H9 (cell line): ENCODE data around the gene OLFM1. TPM values are rescaled to one million over a fixed set of nuclear protein-coding genes. Genes with fewer than 3 reads are reported as not detected.

Experiments used
- DNase-seq: peaks from one replicate; pipeline ENCODE4 v3.0.0-alpha.2; 2017
- H2AFZ ChIP-seq: one replicate; pipeline ENCODE4 v1.6.1; 2013; ENCODE audit warnings: mild to moderate bottlenecking, low read length, control low read depth, moderate library complexity
- H2AK5ac ChIP-seq: 2 replicates; pipeline ENCODE4 v1.6.1; 2013; ENCODE audit warnings: low read length, control low read depth, mixed read lengths; ENCODE audit not compliant: insufficient read length
- H2BK120ac ChIP-seq: one replicate; pipeline ENCODE4 v1.6.1; 2013; ENCODE audit warnings: low read depth, mild to moderate bottlenecking, low read length, control low read depth, inconsistent platforms; ENCODE audit not compliant: poor library complexity, severe bottlenecking
- H2BK12ac ChIP-seq: 2 replicates; pipeline ENCODE4 v1.6.1; 2013; ENCODE audit warnings: low read length, control low read depth, mixed read lengths, low read depth; ENCODE audit not compliant: insufficient read length
- H2BK15ac ChIP-seq: 2 replicates; pipeline ENCODE4 v1.6.1; 2013; ENCODE audit warnings: low read depth, low read length, control low read depth
- H2BK20ac ChIP-seq: one replicate; pipeline ENCODE4 v1.6.1; 2013; ENCODE audit warnings: low read depth, mild to moderate bottlenecking, low read length, control low read depth, inconsistent platforms; ENCODE audit not compliant: poor library complexity, severe bottlenecking
- H2BK5ac ChIP-seq: 2 replicates; pipeline ENCODE4 v1.6.1; 2013; ENCODE audit warnings: low read length, control low read depth, mixed read lengths; ENCODE audit not compliant: insufficient read length
- H3K14ac ChIP-seq: 2 replicates; pipeline ENCODE4 v1.6.1; 2013; ENCODE audit warnings: low read length, control low read depth; ENCODE audit not compliant: insufficient read depth
- H3K18ac ChIP-seq: 2 replicates; pipeline ENCODE4 v1.6.1; 2013; ENCODE audit warnings: low read depth, mild to moderate bottlenecking, mixed read lengths, low read length, control low read depth; ENCODE audit not compliant: insufficient read length
- H3K23ac ChIP-seq: 2 replicates; pipeline ENCODE4 v1.6.1; 2013; ENCODE audit warnings: low read length, control low read depth, mixed read lengths, low read depth; ENCODE audit not compliant: insufficient read length
- H3K23me2 ChIP-seq: 2 replicates; pipeline ENCODE4 v1.6.1; 2013; ENCODE audit warnings: low read depth, mild to moderate bottlenecking, mixed read lengths, low read length, control low read depth; ENCODE audit not compliant: insufficient read length, poor library complexity, severe bottlenecking
- H3K27ac ChIP-seq: 2 replicates; pipeline ENCODE4 v1.5.1; 2013; ENCODE audit warnings: low read length, control low read depth, mixed read lengths, low read depth; ENCODE audit not compliant: insufficient read length
- H3K27me3 ChIP-seq: 2 replicates; pipeline ENCODE4 v1.6.1; 2013; ENCODE audit warnings: low read length, control low read depth, inconsistent platforms; ENCODE audit not compliant: insufficient read depth
- H3K4ac ChIP-seq: 2 replicates; pipeline ENCODE4 v1.6.1; 2013; ENCODE audit warnings: low read depth, mild to moderate bottlenecking, control low read depth, inconsistent platforms, low read length, moderate library complexity
- H3K4me1 ChIP-seq: 2 replicates; pipeline ENCODE4 v1.6.1; 2013; ENCODE audit warnings: low read length, control low read depth, inconsistent platforms; ENCODE audit not compliant: insufficient read depth
- H3K4me2 ChIP-seq: 2 replicates; pipeline ENCODE4 v1.6.1; 2013; ENCODE audit warnings: low read length, control low read depth, mixed read lengths; ENCODE audit not compliant: insufficient read length, insufficient read depth
- H3K56ac ChIP-seq: 2 replicates; pipeline ENCODE4 v1.6.1; 2013; ENCODE audit warnings: low read depth, mild to moderate bottlenecking, mixed read lengths, low read length, control low read depth; ENCODE audit not compliant: insufficient read length
- H3K79me1 ChIP-seq: 2 replicates; pipeline ENCODE4 v1.6.1; 2013; ENCODE audit warnings: low read depth, mild to moderate bottlenecking, moderate library complexity, low read length, control low read depth, inconsistent platforms; ENCODE audit not compliant: insufficient read depth, poor library complexity, severe bottlenecking
- H3K79me2 ChIP-seq: 2 replicates; pipeline ENCODE4 v1.6.1; 2013; ENCODE audit warnings: low read length, control low read depth, inconsistent platforms; ENCODE audit not compliant: insufficient read depth
- H3K9ac ChIP-seq: 2 replicates; pipeline ENCODE4 v1.6.1; 2013; ENCODE audit warnings: low read length, control low read depth, mixed read lengths; ENCODE audit not compliant: insufficient read length; ENCODE audit errors: extremely low read depth
- H3K9me3 ChIP-seq: one replicate; pipeline ENCODE4 v1.6.1; 2013; ENCODE audit warnings: low read depth, low read length, inconsistent platforms; ENCODE audit not compliant: control insufficient read depth
- H3T11ph ChIP-seq: one replicate; pipeline ENCODE4 v1.6.1; 2013; ENCODE audit warnings: mild to moderate bottlenecking, low read length, control low read depth, inconsistent platforms
- H4K20me1 ChIP-seq: one replicate; pipeline ENCODE4 v1.6.1; 2013; ENCODE audit not compliant: control insufficient read depth, insufficient read length, insufficient read depth
- H4K5ac ChIP-seq: 2 replicates; pipeline ENCODE4 v1.6.1; 2013; ENCODE audit warnings: low read depth, mild to moderate bottlenecking, mixed read lengths, low read length, control low read depth; ENCODE audit not compliant: insufficient read length
- H4K8ac ChIP-seq: replicated peaks from 2 replicates; pipeline ENCODE4 v1.6.1; 2013; ENCODE audit warnings: low read length, control low read depth, mixed read lengths, low read depth; ENCODE audit not compliant: insufficient read length
- H4K91ac ChIP-seq: 2 replicates; pipeline ENCODE4 v1.6.1; 2013; ENCODE audit warnings: low read depth, mild to moderate bottlenecking, moderate library complexity, mixed read lengths, low read length, control low read depth; ENCODE audit not compliant: insufficient read length
- H3K27ac Mint-ChIP-seq, 3 experiments: 2 replicates in 2 of 3; 3 replicates in 1 of 3; pipeline ENCODE4 v1.8.0; 2020 to 2021; ENCODE audit warnings: mixed read lengths in 3 of 3, mild to moderate bottlenecking in 1 of 3, moderate library complexity in 1 of 3
- H3K27me3 Mint-ChIP-seq: 2 replicates; pipeline ENCODE4 v1.8.0; 2021; ENCODE audit warnings: low read depth, mild to moderate bottlenecking, moderate library complexity, mixed read lengths
- H3K36me3 Mint-ChIP-seq, 3 experiments: 2 replicates in 2 of 3; 3 replicates in 1 of 3; pipeline ENCODE4 v1.8.0; 2020 to 2021; ENCODE audit warnings: low read depth in 3 of 3, mixed read lengths in 3 of 3; ENCODE audit not compliant: insufficient read depth in 1 of 3
- H3K4me1 Mint-ChIP-seq, 2 experiments: 2 replicates each; pipeline ENCODE4 v1.8.0; 2020; ENCODE audit warnings: mixed read lengths in 2 of 2
- H3K4me3 Mint-ChIP-seq, 2 experiments: 2 replicates in 1 of 2; 3 replicates in 1 of 2; pipeline ENCODE4 v1.8.0; 2020 to 2021; ENCODE audit warnings: mild to moderate bottlenecking in 2 of 2, mixed read lengths in 2 of 2, moderate library complexity in 1 of 2
- H3K9me3 Mint-ChIP-seq, 2 experiments: 2 replicates in 1 of 2; 3 replicates in 1 of 2; pipeline ENCODE4 v1.8.0; 2020; ENCODE audit warnings: mild to moderate bottlenecking in 2 of 2, mixed read lengths in 2 of 2, moderate library complexity in 1 of 2
- WGBS: extraction: QIAGEN DNeasy Blood & Tissue Kit; methylation state at CpG from one replicate; pipeline ENCODE4 v1.1.7; 2013; ENCODE audit warnings: missing lambda C conversion rate, low lambda C conversion rate, mixed read lengths; ENCODE audit not compliant: insufficient read length; ENCODE audit errors: extremely low coverage; 5-methylcytosine and 5-hydroxymethylcytosine counted together
- total RNA-seq: library from RNA; stranded (reverse); gene quantifications from 2 replicates; pipeline ENCODE4 v1.2.1, GENCODE V29; 2021
- TF ChIP-seq, protein P1 (sequence below): fragments of 200-600 bp; sonication (generic); conservative IDR thresholded peaks from 3 replicates; pipeline ENCODE4 v1.8.0; 2021; ENCODE audit warnings: antibody characterized with exemption, mild to moderate bottlenecking

Gene OLFM1
- total RNA-seq, 1 experiment from 2014 or later: 34.1 TPM

GRCh38 chr9:135073081-135073740, 14.3 kb upstream of the OLFM1 start:
- Histone ChIP-seq H3K4ac (no peak overlapping the region), H2AK5ac (no peak overlapping the region), H4K5ac (no peak overlapping the region), H3K23ac (no peak overlapping the region), H3K79me1 (no peaks in the 10 kb centered on the region), H3K18ac (no peak overlapping the region), H3K27ac (no peak overlapping the region), H3K4me1 (no peaks in the 10 kb centered on the region), H3K4me2 (no peak overlapping the region), H3K9me3 (no peaks in the 10 kb centered on the region), H3T11ph (no peak overlapping the region), H4K91ac (no peak overlapping the region), H3K79me2 (no peaks in the 10 kb centered on the region), H4K20me1 (no peaks in the 10 kb centered on the region), H2BK20ac (no peak overlapping the region), H4K8ac (no peak overlapping the region), H2AFZ (no peak overlapping the region), H2BK15ac (no peak overlapping the region), H3K23me2 (peaks cover 5% of the 10 kb centered on the region), H2BK120ac (no peak overlapping the region), H2BK5ac (no peak overlapping the region), H3K14ac (no peak overlapping the region), H3K9ac (no peak overlapping the region), H2BK12ac (no peak overlapping the region), H3K27me3 (no peaks in the 10 kb centered on the region; the same call in 1 of the 2 replicates), H3K56ac (no peak overlapping the region)
- no peak overlapping the region for H3K4me3 Mint-ChIP-seq
- H3K9me3 Mint-ChIP-seq: peaks cover 0 to 2% of the 10 kb centered on the region in 2 experiments; a peak in 1 of 5 replicates
- no peaks in the 10 kb centered on the region; a peak in 1 of 7 replicates for H3K36me3 Mint-ChIP-seq
- H3K4me1 Mint-ChIP-seq: peaks cover 12 to 33% of the 10 kb centered on the region in 2 experiments
- WGBS: no CpG with 5 or more reads among the region's 13 CpGs
- peaks cover 57% of the 10 kb centered on the region for H3K27me3 Mint-ChIP-seq
- no peak overlapping the region for H3K27ac Mint-ChIP-seq
- TF ChIP-seq, protein P1, sequence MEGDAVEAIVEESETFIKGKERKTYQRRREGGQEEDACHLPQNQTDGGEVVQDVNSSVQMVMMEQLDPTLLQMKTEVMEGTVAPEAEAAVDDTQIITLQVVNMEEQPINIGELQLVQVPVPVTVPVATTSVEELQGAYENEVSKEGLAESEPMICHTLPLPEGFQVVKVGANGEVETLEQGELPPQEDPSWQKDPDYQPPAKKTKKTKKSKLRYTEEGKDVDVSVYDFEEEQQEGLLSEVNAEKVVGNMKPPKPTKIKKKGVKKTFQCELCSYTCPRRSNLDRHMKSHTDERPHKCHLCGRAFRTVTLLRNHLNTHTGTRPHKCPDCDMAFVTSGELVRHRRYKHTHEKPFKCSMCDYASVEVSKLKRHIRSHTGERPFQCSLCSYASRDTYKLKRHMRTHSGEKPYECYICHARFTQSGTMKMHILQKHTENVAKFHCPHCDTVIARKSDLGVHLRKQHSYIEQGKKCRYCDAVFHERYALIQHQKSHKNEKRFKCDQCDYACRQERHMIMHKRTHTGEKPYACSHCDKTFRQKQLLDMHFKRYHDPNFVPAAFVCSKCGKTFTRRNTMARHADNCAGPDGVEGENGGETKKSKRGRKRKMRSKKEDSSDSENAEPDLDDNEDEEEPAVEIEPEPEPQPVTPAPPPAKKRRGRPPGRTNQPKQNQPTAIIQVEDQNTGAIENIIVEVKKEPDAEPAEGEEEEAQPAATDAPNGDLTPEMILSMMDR: no peak
- DNase-seq: peak; percentile 8
